KOPT-K1 (cell line): ENCODE measurements around the gene MIX23.
A peak's percentile ranks its signal among the peaks of the same experiment; 100 is the strongest.

Source experiments
- H3K27ac ChIP-seq: fragments of 200-600 bp; sonication (generic); 2 replicates; pipeline ENCODE4 v1.5.1; 2016; ENCODE audit warnings: antibody characterized with exemption, mild to moderate bottlenecking, low read depth, low read length; ENCODE audit not compliant: poor library complexity, severe bottlenecking
- H3K36me3 ChIP-seq: fragments of 200-600 bp; sonication (generic); 2 replicates; pipeline ENCODE4 v1.5.1; 2017; ENCODE audit warnings: antibody characterized with exemption, mild to moderate bottlenecking, low read length, moderate library complexity; ENCODE audit not compliant: insufficient read depth
- H3K9me3 ChIP-seq: fragments of 200-600 bp; sonication (generic); 2 replicates; pipeline ENCODE4 v1.5.1; 2017; ENCODE audit warnings: antibody characterized with exemption, low read length, mild to moderate bottlenecking; ENCODE audit not compliant: insufficient read depth, poor library complexity, severe bottlenecking

The MIX23 gene

GRCh38 chr3:122382888-122383666 is at the start of gene MIX23:
Gene MIX23, minus strand, starts transcription at chr3:122383231. Its CDS starts 7 bp downstream, at chr3:122383224.
- H3K36me3 ChIP-seq: peaks cover 40% of the 10 kb centered on the region
- peak within 1 kb of the TSS; percentile 70 for H3K27ac ChIP-seq
- H3K9me3 ChIP-seq: no peaks in the 10 kb centered on the region

GRCh38 chr3:122430371-122430770 is 47.3 kb upstream of the MIX23 start:
- Histone ChIP-seq H3K36me3 (peaks cover 91% of the 10 kb centered on the region), H3K9me3 (no peaks in the 10 kb centered on the region), H3K27ac (no peak overlapping the region)

GRCh38 chr3:122427857-122428471 is 44.9 kb upstream of the MIX23 start:
- Histone ChIP-seq H3K27ac (no peak overlapping the region), H3K36me3 (peaks cover 93% of the 10 kb centered on the region), H3K9me3 (no peaks in the 10 kb centered on the region)

GRCh38 chr3:122421836-122422235 is 38.8 kb upstream of the MIX23 start:
- H3K36me3 ChIP-seq: peaks cover 59% of the 10 kb centered on the region
- no peak overlapping the region for H3K27ac ChIP-seq
- H3K9me3 ChIP-seq: no peaks in the 10 kb centered on the region

- H3K9me3 ChIP-seq: no peaks in the 10 kb centered on the region
- peaks cover 52% of the 10 kb centered on the region for H3K36me3 ChIP-seq
- no peak overlapping the region for H3K27ac ChIP-seq
Observed at GRCh38 chr3:122421101-122421500, 38.1 kb upstream of the MIX23 start.

- H3K36me3 ChIP-seq: peaks cover 35% of the 10 kb centered on the region
- no peaks in the 10 kb centered on the region for H3K9me3 ChIP-seq
- H3K27ac ChIP-seq: peak overlapping the region; percentile 87
Observed at GRCh38 chr3:122416966-122417365, 33.9 kb upstream of the MIX23 start.

- peak within 1 kb of the TSS; percentile 87 for H3K27ac ChIP-seq
- no peaks in the 10 kb centered on the region for H3K9me3 ChIP-seq
- peaks cover 38% of the 10 kb centered on the region for H3K36me3 ChIP-seq
Observed at GRCh38 chr3:122415762-122416654, 33.0 kb upstream of the MIX23 start, which contains the start of gene WDR5B. Gene WDR5B, minus strand, starts transcription at chr3:122416062. Its CDS starts 534 bp downstream, at chr3:122415528.

- peak overlapping the region; percentile 87 for H3K27ac ChIP-seq
- peaks cover 44% of the 10 kb centered on the region for H3K36me3 ChIP-seq
Observed at GRCh38 chr3:122415104-122415744, 32.2 kb upstream of the MIX23 start.

GRCh38 chr3:122414391-122414790 is 31.4 kb upstream of the MIX23 start:
- Histone ChIP-seq H3K9me3 (no peaks in the 10 kb centered on the region), H3K36me3 (peaks cover 50% of the 10 kb centered on the region), H3K27ac (no peak overlapping the region)

More at GRCh38 chr3:122415104-122415744, 32.2 kb upstream of the MIX23 start:
- no peaks in the 10 kb centered on the region for H3K9me3 ChIP-seq

GRCh38 chr3:122410639-122411038 is 27.6 kb upstream of the MIX23 start:
- H3K36me3 ChIP-seq: peaks cover 87% of the 10 kb centered on the region
- H3K9me3 ChIP-seq: no peaks in the 10 kb centered on the region
- H3K27ac ChIP-seq: no peak overlapping the region

GRCh38 chr3:122410111-122410510 is 27.1 kb upstream of the MIX23 start:
- H3K36me3 ChIP-seq: peaks cover 93% of the 10 kb centered on the region
- H3K9me3 ChIP-seq: no peaks in the 10 kb centered on the region
- no peak overlapping the region for H3K27ac ChIP-seq

GRCh38 chr3:122409446-122409845 is 26.4 kb upstream of the MIX23 start:
- no peak overlapping the region for H3K27ac ChIP-seq
- H3K9me3 ChIP-seq: no peaks in the 10 kb centered on the region
- H3K36me3 ChIP-seq: peaks cover 99% of the 10 kb centered on the region

- no peak overlapping the region for H3K27ac ChIP-seq
- peaks cover 100% of the 10 kb centered on the region for H3K36me3 ChIP-seq
- no peaks in the 10 kb centered on the region for H3K9me3 ChIP-seq
Observed at GRCh38 chr3:122407946-122408345, 24.9 kb upstream of the MIX23 start.

GRCh38 chr3:122406198-122406597 is 23.2 kb upstream of the MIX23 start:
- Histone ChIP-seq H3K9me3 (no peaks in the 10 kb centered on the region), H3K36me3 (peaks cover 87% of the 10 kb centered on the region), H3K27ac (no peak overlapping the region)
